Bone marrow (tissue), 2 donors: ENCODE results near the gene ZNF3.
"Not testable (repeated sequence)": the region's sequence is repeated elsewhere in the genome, so short reads cannot be mapped to it uniquely, and the experiment has no call there.

ENCODE experiments used
- DNase-seq, 2 donors: peaks; one replicate each; lab custom pipeline; 2025; lab: John Stamatoyannopoulos, UW

The ZNF3 gene

GRCh38 chr7:100081535-100082102 is at the start of gene ZNF3:
Gene ZNF3 (minus strand): TSS chr7:100081723. CDS start chr7:100077357, 4,366 bp downstream.
- DNase-seq: peak; percentile 91 to 98

GRCh38 chr7:100130608-100131453 is 49.3 kb upstream of the ZNF3 start:
- DNase-seq: peak; percentile 40 to 57

GRCh38 chr7:100130220-100130607 is 48.7 kb upstream of the ZNF3 start:
- not testable (repeated sequence) for DNase-seq

GRCh38 chr7:100128637-100128963 is 47.1 kb upstream of the ZNF3 start:
- DNase-seq: no peak

- DNase-seq: peak in 1 of 2 donors; percentile 26
These were observed 46.5 kb upstream of the ZNF3 start for GRCh38 chr7:100127866-100128636.

GRCh38 chr7:100126931-100127865 is 45.7 kb upstream of the ZNF3 start, which contains the start of gene MBLAC1:
Gene MBLAC1 (plus strand): TSS chr7:100126967. CDS start chr7:100127396, 429 bp downstream.
- DNase-seq: peak; percentile 80 to 84

GRCh38 chr7:100126239-100126930 is 44.9 kb upstream of the ZNF3 start:
- DNase-seq: no peak

- no peak for DNase-seq
These were observed 43.0 kb upstream of the ZNF3 start for GRCh38 chr7:100124301-100125230.

GRCh38 chr7:100122568-100122967 is 41.0 kb upstream of the ZNF3 start:
- DNase-seq: no peak

- no peak for DNase-seq
These were observed 40.5 kb upstream of the ZNF3 start for GRCh38 chr7:100122067-100122466.

- no peak for DNase-seq
These were observed 39.2 kb upstream of the ZNF3 start for GRCh38 chr7:100120733-100121036.

GRCh38 chr7:100119970-100120732 is 38.6 kb upstream of the ZNF3 start:
- DNase-seq: no peak

GRCh38 chr7:100119072-100119969 is 37.8 kb upstream of the ZNF3 start, which contains the start of the genes CNPY4 and TAF6:
Gene CNPY4 (plus strand): TSS chr7:100119634. CDS start chr7:100119745, 111 bp downstream.
Gene TAF6 (minus strand): TSS chr7:100119358. CDS start chr7:100114209, 5,149 bp downstream.
- DNase-seq: peak; percentile 82 to 90

- DNase-seq: no peak
These were observed 37.0 kb upstream of the ZNF3 start for GRCh38 chr7:100118388-100119071.

GRCh38 chr7:100115026-100115425 is 33.5 kb upstream of the ZNF3 start:
- DNase-seq: no peak

GRCh38 chr7:100111914-100112313 is 30.4 kb upstream of the ZNF3 start:
- no peak for DNase-seq

GRCh38 chr7:100111156-100111555 is 29.6 kb upstream of the ZNF3 start:
- DNase-seq: no peak
